ENCODE measurements around the gene RHBDF1. TPM values are rescaled to one million over a fixed set of nuclear protein-coding genes. Genes with fewer than 3 reads are reported as not detected.
A peak's percentile ranks its signal among the peaks of the same experiment; 100 is the strongest.

Gene RHBDF1
- total RNA-seq, 1 experiment from 2014 or later, result not detected

DNA sequence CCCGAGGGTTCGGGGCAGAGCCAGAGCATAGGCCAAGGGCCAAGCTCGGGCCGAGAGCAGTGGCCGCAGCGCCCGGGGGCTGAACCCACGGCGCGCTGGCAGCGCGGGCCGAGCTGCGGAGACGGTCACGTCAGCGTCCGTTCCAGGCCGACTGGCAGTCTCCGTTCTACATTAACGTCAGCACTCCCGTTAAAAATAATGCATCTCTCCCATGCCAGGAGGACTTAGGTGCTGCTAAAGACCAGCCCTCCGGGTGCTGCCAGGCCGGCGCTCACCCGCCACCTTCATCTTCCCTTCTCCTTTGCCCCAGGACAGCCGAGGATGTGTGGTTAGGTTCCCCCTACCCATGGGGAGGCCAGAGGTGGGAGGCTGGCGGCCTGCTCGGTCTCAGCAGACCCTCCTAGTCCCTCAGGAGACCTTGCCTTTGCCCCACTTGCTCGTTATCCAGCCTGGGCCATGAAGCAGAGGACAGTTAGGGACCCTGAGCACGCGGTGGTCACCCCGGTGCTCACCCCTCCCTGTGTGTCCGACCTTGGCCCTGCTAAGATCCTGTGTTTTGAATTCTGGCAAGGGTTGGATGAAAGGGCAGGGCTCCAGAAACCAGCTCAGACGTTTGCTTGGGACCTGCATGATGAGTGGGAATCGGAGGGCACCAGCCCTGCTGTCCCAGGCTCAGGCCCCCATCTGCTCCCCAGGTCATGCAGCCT, 6.2 kb upstream of the RHBDF1 start:
- Histone ChIP-seq H3K4me2 (ENCODE audit: low read depth, low read length, poor library complexity, severe bottlenecking) (peak overlapping the region; percentile 79), H3K9me3 (ENCODE audit: low read length) (no peaks in the 10 kb centered on the region), H3K4me3 (ENCODE audit: low read length) (peak overlapping the region; percentile 72), H3K9ac (ENCODE audit: low read length) (peak overlapping the region; percentile 91), H3K27me3 (ENCODE audit: low read length) (no peaks in the 10 kb centered on the region), H3K4me1 (ENCODE audit: low read length) (peaks cover 27% of the 10 kb centered on the region), H3K36me3 (ENCODE audit: insufficient read depth, low read length) (no peaks in the 10 kb centered on the region), H2AFZ (ENCODE audit: low read length) (no peak overlapping the region), H4K20me1 (ENCODE audit: insufficient read depth, low read depth, low read length) (no peaks in the 10 kb centered on the region), H3K27ac (ENCODE audit: low read length) (no peak overlapping the region), H3K79me2 (ENCODE audit: low read length) (peaks cover 13% of the 10 kb centered on the region), H3K9me2 (replicated peaks; ENCODE audit: insufficient read depth, low read length) (no peaks in the 10 kb centered on the region)
- peak; percentile 56 for DNase-seq

DNA sequence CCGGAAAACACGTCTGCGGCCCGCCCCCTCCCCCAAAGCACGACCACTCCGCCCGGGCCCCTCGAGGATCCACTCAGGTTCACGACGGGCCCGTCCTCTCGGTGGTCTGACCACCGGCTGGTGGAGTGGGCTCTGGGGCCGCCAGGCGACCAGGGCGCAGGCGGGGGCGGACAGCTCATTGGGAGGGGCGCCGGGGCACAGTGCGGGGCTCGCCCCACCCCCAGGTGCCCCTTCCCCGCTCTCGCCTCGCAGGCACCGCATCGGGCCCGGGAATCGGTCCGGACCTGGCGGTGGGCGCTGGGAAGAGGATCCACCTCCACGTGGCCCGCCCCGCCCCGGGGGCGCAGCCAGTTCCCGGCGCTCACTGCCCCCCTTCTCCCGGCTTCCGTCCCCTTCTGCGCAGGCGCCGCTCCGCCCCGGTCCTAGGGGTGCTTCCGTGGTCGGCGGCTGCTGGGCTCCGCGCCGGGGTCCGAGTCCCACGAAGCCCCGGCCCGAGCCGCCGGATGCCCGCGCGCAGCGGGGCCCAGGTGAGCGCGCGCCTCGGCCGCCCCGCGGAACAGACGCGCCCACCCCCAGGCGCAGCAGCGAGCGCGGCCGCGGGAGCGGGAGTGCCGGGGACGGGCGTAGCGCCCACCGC, 5.5 kb upstream of the RHBDF1 start, which contains the start of gene MPG:
Gene MPG, plus strand, starts transcription at position 419 of the 637 bp plus-strand sequence. Its CDS starts 85 bp downstream, at position 504.
- peak within 1 kb of the TSS; percentile 72 for H3K4me3 ChIP-seq (ENCODE audit: low read length)
- H3K79me2 ChIP-seq (ENCODE audit: low read length), result peaks cover 13% of the 10 kb centered on the region
- H2AFZ ChIP-seq (ENCODE audit: low read length), result peak within 1 kb of the TSS; percentile 66; the same call in 1 of the 2 replicates

DNA sequence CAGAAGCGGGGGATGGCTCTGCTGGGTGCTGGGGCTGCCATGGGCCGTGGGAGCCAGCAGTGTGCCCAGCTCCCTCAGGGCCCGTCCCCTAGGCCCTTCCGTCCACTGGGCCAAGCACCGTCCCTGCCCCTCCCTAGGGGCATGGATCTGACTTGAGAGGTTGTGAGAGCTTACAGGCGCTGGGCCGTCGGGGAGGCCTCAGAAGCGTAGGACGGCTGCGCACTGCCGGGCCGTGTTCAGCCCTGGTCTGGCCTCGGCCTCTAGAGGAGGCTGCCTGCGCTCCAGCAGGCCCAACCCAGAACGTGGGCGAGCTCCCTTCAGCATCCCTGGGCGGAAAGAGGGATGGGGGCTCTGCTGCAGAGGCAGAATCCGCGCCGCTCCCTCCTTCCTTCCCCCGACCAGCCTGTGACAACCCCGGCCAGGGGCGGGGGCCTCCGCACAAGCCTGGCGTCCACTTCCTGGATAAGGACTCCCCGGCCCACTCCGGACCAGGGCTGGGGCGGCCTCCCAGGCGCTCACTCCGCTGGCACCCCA, 4.9 kb upstream of the RHBDF1 start:
- Histone ChIP-seq H2AFZ (ENCODE audit: low read length) (peak overlapping the region; percentile 66; the same call in 1 of the 2 replicates), H3K27me3 (ENCODE audit: low read length) (no peaks in the 10 kb centered on the region), H3K79me2 (ENCODE audit: low read length) (peaks cover 13% of the 10 kb centered on the region), H3K4me3 (ENCODE audit: low read length) (peak overlapping the region; percentile 72), H3K9me2 (replicated peaks; ENCODE audit: insufficient read depth, low read length) (no peaks in the 10 kb centered on the region), H3K9me3 (ENCODE audit: low read length) (no peaks in the 10 kb centered on the region), H3K4me1 (ENCODE audit: low read length) (peaks cover 27% of the 10 kb centered on the region), H3K9ac (ENCODE audit: low read length) (peak overlapping the region; percentile 91), H3K27ac (ENCODE audit: low read length) (peak overlapping the region; percentile 43; the same call in 1 of the 2 replicates), H3K4me2 (ENCODE audit: low read depth, low read length, poor library complexity, severe bottlenecking) (peak overlapping the region; percentile 79), H3K36me3 (ENCODE audit: insufficient read depth, low read length) (no peaks in the 10 kb centered on the region), H4K20me1 (ENCODE audit: insufficient read depth, low read depth, low read length) (no peaks in the 10 kb centered on the region)
- peak; percentile 86 for DNase-seq

More for the DNA sequence above, 5.5 kb upstream of the RHBDF1 start, which contains the start of gene MPG:
- peak; percentile 94 for DNase-seq
- Histone ChIP-seq H3K36me3 (ENCODE audit: insufficient read depth, low read length) (no peaks in the 10 kb centered on the region), H3K4me2 (ENCODE audit: low read depth, low read length, poor library complexity, severe bottlenecking) (peak within 1 kb of the TSS; percentile 79), H3K27me3 (ENCODE audit: low read length) (no peaks in the 10 kb centered on the region), H4K20me1 (ENCODE audit: insufficient read depth, low read depth, low read length) (no peaks in the 10 kb centered on the region), H3K27ac (ENCODE audit: low read length) (peak within 1 kb of the TSS; percentile 43; the same call in 1 of the 2 replicates), H3K9me2 (replicated peaks; ENCODE audit: insufficient read depth, low read length) (no peaks in the 10 kb centered on the region), H3K9ac (ENCODE audit: low read length) (peak within 1 kb of the TSS; percentile 91), H3K4me1 (ENCODE audit: low read length) (peaks cover 27% of the 10 kb centered on the region), H3K9me3 (ENCODE audit: low read length) (no peaks in the 10 kb centered on the region)

DNA sequence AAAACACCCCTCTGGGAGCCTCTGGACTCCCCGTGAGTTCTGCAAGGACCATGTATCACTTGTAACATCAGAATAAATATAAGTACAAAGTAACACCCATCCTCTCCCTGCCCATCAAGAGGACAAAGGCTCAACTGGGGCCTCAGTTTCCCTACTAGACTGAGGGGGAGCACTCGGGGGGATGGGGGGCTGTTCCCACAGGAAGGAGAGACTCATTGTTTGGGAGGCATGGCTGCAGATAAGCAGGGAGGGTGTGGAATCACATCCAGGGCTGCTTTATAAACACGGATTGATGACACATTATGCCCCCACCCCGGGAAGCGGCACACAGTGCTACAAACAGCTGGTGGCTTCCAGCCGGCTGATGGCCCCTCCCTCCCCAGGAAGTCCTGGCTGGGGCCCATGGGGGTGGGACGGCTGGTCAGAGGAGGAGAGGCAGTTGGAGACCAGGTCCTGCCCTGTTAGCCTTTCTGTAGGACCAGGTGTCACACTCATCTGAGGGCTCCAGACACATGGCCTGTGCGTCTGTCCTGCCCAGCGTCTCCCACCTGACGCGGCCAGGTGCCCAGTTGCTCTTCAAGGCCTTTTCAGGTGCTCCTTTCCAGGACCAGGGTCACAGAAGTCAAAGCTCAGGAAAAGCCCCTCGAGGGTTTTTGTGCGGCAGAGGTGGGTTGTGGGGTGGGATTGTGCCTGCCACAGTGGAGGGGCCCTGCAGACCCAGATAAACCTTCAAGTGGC, 4.3 kb upstream of the RHBDF1 start:
- H3K27ac ChIP-seq (ENCODE audit: low read length), result no peak overlapping the region

DNA sequence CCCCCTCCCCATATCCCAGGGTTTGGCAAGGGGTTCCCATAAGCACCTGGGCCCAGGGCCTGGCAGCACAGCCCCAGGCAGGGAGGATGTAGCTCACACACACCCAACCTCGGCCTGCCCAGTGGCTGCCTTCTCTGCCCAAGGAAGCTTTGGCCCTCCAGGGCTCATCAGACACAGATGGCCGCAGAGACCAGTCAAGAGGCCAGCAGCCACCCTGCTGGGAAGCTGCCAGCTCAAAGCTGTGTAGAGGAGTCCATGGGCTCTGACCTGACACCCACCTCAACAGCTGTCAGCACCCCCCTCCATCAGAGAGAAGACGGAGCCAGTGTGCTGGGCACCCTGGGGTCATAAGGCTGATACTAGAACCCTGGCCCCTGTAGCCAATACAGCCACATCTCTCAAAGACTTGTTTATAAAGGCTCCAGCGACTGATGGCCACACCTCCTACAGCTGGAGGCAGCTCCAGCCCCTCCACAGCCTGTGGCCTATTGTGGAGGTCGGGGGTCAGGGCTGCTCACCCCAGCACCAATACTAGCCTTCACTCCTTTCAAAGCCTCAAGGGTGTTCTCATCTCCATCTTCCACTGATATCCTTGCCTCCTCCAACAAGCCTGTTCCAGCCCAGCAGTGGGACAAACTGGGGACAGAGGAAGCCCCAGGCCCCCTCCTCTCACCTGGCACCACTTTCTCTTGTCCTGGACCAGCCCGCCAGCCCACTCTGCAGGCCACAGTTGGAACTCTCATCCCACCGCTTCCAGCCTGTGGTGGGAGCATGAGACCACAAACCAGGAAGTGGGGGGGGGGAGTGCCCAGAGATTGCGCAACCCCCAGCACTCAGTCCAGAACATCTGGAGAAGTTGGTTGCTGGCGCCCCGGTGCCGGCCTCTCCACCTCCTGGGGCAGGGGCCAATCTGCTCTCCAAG, 3.4 kb upstream of the RHBDF1 start:
- Histone ChIP-seq H3K9ac (ENCODE audit: low read length) (no peak overlapping the region; the same call in 1 of the 2 replicates), H3K4me1 (ENCODE audit: low read length) (peaks cover 27% of the 10 kb centered on the region), H3K4me3 (ENCODE audit: low read length) (no peak overlapping the region), H3K9me2 (replicated peaks; ENCODE audit: insufficient read depth, low read length) (no peaks in the 10 kb centered on the region), H3K27me3 (ENCODE audit: low read length) (no peaks in the 10 kb centered on the region), H4K20me1 (ENCODE audit: insufficient read depth, low read depth, low read length) (no peaks in the 10 kb centered on the region), H3K9me3 (ENCODE audit: low read length) (no peaks in the 10 kb centered on the region), H3K4me2 (ENCODE audit: low read depth, low read length, poor library complexity, severe bottlenecking) (no peak overlapping the region), H3K27ac (ENCODE audit: low read length) (no peak overlapping the region), H3K79me2 (ENCODE audit: low read length) (peaks cover 13% of the 10 kb centered on the region), H3K36me3 (ENCODE audit: insufficient read depth, low read length) (no peaks in the 10 kb centered on the region), H2AFZ (ENCODE audit: low read length) (no peak overlapping the region)
- peak; percentile 55 for DNase-seq

More for the DNA sequence above, 4.3 kb upstream of the RHBDF1 start:
- Histone ChIP-seq H3K9ac (ENCODE audit: low read length) (peak overlapping the region; percentile 91), H3K36me3 (ENCODE audit: insufficient read depth, low read length) (no peaks in the 10 kb centered on the region), H3K27me3 (ENCODE audit: low read length) (no peaks in the 10 kb centered on the region), H3K9me2 (replicated peaks; ENCODE audit: insufficient read depth, low read length) (no peaks in the 10 kb centered on the region), H3K4me2 (ENCODE audit: low read depth, low read length, poor library complexity, severe bottlenecking) (peak overlapping the region; percentile 79), H3K9me3 (ENCODE audit: low read length) (no peaks in the 10 kb centered on the region), H3K4me3 (ENCODE audit: low read length) (peak overlapping the region; percentile 72), H2AFZ (ENCODE audit: low read length) (no peak overlapping the region; the same call in 1 of the 2 replicates), H4K20me1 (ENCODE audit: insufficient read depth, low read depth, low read length) (no peaks in the 10 kb centered on the region), H3K4me1 (ENCODE audit: low read length) (peaks cover 27% of the 10 kb centered on the region), H3K79me2 (ENCODE audit: low read length) (peaks cover 13% of the 10 kb centered on the region)
- DNase-seq, result no peak

DNA sequence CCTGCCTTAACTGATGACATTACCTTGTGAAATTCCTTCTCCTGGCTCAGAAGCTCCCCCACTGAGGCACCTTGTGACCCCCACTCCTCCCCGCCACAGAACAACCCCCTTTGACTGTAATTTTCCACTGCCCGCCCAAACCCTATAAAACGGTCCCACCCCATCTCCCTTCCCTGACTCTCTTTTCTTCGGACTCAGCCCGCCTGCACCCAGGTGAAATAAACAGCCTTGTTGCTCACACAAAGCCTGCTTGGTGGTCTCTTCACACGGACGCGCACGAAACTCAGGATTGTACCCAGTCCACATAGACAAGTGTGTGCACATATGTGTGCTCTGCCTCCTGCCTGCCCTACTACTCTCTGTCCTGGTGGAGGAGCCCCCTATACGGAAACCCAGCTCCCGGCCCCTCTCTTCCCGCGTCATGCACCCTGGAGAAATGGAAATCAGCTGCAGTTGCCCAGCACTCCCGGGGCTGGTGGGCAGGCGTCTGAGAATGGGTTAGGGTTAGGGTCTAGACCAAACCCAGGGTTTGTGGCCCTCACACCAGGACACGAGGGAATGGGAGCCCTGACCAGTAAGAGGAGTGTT, 2.4 kb upstream of the RHBDF1 start:
- Histone ChIP-seq H3K36me3 (ENCODE audit: insufficient read depth, low read length) (no peaks in the 10 kb centered on the region), H3K4me2 (ENCODE audit: low read depth, low read length, poor library complexity, severe bottlenecking) (no peak overlapping the region), H3K9me3 (ENCODE audit: low read length) (no peaks in the 10 kb centered on the region), H3K9ac (ENCODE audit: low read length) (no peak overlapping the region), H2AFZ (ENCODE audit: low read length) (no peak overlapping the region), H4K20me1 (ENCODE audit: insufficient read depth, low read depth, low read length) (no peaks in the 10 kb centered on the region), H3K27me3 (ENCODE audit: low read length) (no peaks in the 10 kb centered on the region), H3K27ac (ENCODE audit: low read length) (no peak overlapping the region), H3K4me1 (ENCODE audit: low read length) (peaks cover 27% of the 10 kb centered on the region), H3K9me2 (replicated peaks; ENCODE audit: insufficient read depth, low read length) (no peaks in the 10 kb centered on the region), H3K79me2 (ENCODE audit: low read length) (peaks cover 13% of the 10 kb centered on the region), H3K4me3 (ENCODE audit: low read length) (no peak overlapping the region)
- DNase-seq, result no peak

DNA sequence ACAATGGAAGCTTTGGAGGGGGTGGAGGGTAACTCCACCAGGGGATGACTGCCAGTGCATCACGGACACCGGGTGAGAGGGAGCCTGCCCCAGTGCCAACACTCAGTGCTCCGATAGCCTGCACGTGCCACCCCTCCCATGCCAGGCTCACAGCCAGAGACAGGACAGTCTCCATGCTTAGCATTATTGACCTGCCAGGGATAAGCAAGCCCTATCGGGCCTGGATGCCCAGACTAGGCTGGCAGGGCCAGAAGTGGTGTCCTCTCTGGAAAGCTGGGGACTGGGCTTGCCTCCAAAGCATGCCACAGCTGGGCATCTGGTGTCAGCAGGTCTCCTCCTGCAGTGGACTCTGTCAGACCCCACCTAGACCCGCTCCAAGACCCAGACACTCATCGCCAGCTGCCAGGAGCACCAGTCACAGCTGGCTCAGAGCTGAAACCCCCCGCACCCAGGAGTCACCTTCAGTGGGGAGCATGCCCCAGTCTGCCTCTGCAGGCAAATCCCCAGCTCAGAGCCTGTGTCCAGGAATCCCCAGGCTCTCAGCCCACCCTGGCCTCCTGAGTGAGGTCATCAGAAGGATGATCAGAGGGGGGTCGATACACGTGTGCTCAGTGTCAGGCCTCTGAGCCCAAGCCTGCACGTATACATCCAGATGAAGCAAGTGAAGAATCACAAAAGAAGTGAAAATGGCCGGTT, 1.8 kb upstream of the RHBDF1 start:
- Histone ChIP-seq H3K79me2 (ENCODE audit: low read length) (peaks cover 10% of the 10 kb centered on the region), H3K9me2 (replicated peaks; ENCODE audit: insufficient read depth, low read length) (no peaks in the 10 kb centered on the region), H3K4me2 (ENCODE audit: low read depth, low read length, poor library complexity, severe bottlenecking) (no peak overlapping the region), H3K27me3 (ENCODE audit: low read length) (no peaks in the 10 kb centered on the region), H3K9me3 (ENCODE audit: low read length) (no peaks in the 10 kb centered on the region), H2AFZ (ENCODE audit: low read length) (no peak overlapping the region), H3K9ac (ENCODE audit: low read length) (no peak overlapping the region), H3K27ac (ENCODE audit: low read length) (no peak overlapping the region), H3K4me1 (ENCODE audit: low read length) (peaks cover 24% of the 10 kb centered on the region), H4K20me1 (ENCODE audit: insufficient read depth, low read depth, low read length) (no peaks in the 10 kb centered on the region; the same call in 1 of the 2 replicates), H3K36me3 (ENCODE audit: insufficient read depth, low read length) (no peaks in the 10 kb centered on the region), H3K4me3 (ENCODE audit: low read length) (no peak overlapping the region)
- no peak for DNase-seq
